H9 (cell line): ENCODE data around the gene MN1. TPM values are rescaled to one million over a fixed set of nuclear protein-coding genes. Genes with fewer than 3 reads are reported as not detected.
A peak's percentile ranks its signal among the peaks of the same experiment; 100 is the strongest.

Experiments
- DNase-seq: peaks from one replicate; pipeline ENCODE4 v3.0.0-alpha.2; 2017
- H2AFZ ChIP-seq: one replicate; pipeline ENCODE4 v1.6.1; 2013; ENCODE audit warnings: mild to moderate bottlenecking, low read length, control low read depth, moderate library complexity
- H2AK5ac ChIP-seq: 2 replicates; pipeline ENCODE4 v1.6.1; 2013; ENCODE audit warnings: low read length, control low read depth, mixed read lengths; ENCODE audit not compliant: insufficient read length
- H2BK120ac ChIP-seq: one replicate; pipeline ENCODE4 v1.6.1; 2013; ENCODE audit warnings: low read depth, mild to moderate bottlenecking, low read length, control low read depth, inconsistent platforms; ENCODE audit not compliant: poor library complexity, severe bottlenecking
- H2BK12ac ChIP-seq: 2 replicates; pipeline ENCODE4 v1.6.1; 2013; ENCODE audit warnings: low read length, control low read depth, mixed read lengths, low read depth; ENCODE audit not compliant: insufficient read length
- H2BK15ac ChIP-seq: 2 replicates; pipeline ENCODE4 v1.6.1; 2013; ENCODE audit warnings: low read depth, low read length, control low read depth
- H2BK20ac ChIP-seq: one replicate; pipeline ENCODE4 v1.6.1; 2013; ENCODE audit warnings: low read depth, mild to moderate bottlenecking, low read length, control low read depth, inconsistent platforms; ENCODE audit not compliant: poor library complexity, severe bottlenecking
- H2BK5ac ChIP-seq: 2 replicates; pipeline ENCODE4 v1.6.1; 2013; ENCODE audit warnings: low read length, control low read depth, mixed read lengths; ENCODE audit not compliant: insufficient read length
- H3K14ac ChIP-seq: 2 replicates; pipeline ENCODE4 v1.6.1; 2013; ENCODE audit warnings: low read length, control low read depth; ENCODE audit not compliant: insufficient read depth
- H3K18ac ChIP-seq: 2 replicates; pipeline ENCODE4 v1.6.1; 2013; ENCODE audit warnings: low read depth, mild to moderate bottlenecking, mixed read lengths, low read length, control low read depth; ENCODE audit not compliant: insufficient read length
- H3K23ac ChIP-seq: 2 replicates; pipeline ENCODE4 v1.6.1; 2013; ENCODE audit warnings: low read length, control low read depth, mixed read lengths, low read depth; ENCODE audit not compliant: insufficient read length
- H3K23me2 ChIP-seq: 2 replicates; pipeline ENCODE4 v1.6.1; 2013; ENCODE audit warnings: low read depth, mild to moderate bottlenecking, mixed read lengths, low read length, control low read depth; ENCODE audit not compliant: insufficient read length, poor library complexity, severe bottlenecking
- H3K27ac ChIP-seq: 2 replicates; pipeline ENCODE4 v1.5.1; 2013; ENCODE audit warnings: low read length, control low read depth, mixed read lengths, low read depth; ENCODE audit not compliant: insufficient read length
- H3K27me3 ChIP-seq: 2 replicates; pipeline ENCODE4 v1.6.1; 2013; ENCODE audit warnings: low read length, control low read depth, inconsistent platforms; ENCODE audit not compliant: insufficient read depth
- H3K4ac ChIP-seq: 2 replicates; pipeline ENCODE4 v1.6.1; 2013; ENCODE audit warnings: low read depth, mild to moderate bottlenecking, control low read depth, inconsistent platforms, low read length, moderate library complexity
- H3K4me1 ChIP-seq: 2 replicates; pipeline ENCODE4 v1.6.1; 2013; ENCODE audit warnings: low read length, control low read depth, inconsistent platforms; ENCODE audit not compliant: insufficient read depth
- H3K4me2 ChIP-seq: 2 replicates; pipeline ENCODE4 v1.6.1; 2013; ENCODE audit warnings: low read length, control low read depth, mixed read lengths; ENCODE audit not compliant: insufficient read length, insufficient read depth
- H3K56ac ChIP-seq: 2 replicates; pipeline ENCODE4 v1.6.1; 2013; ENCODE audit warnings: low read depth, mild to moderate bottlenecking, mixed read lengths, low read length, control low read depth; ENCODE audit not compliant: insufficient read length
- H3K79me1 ChIP-seq: 2 replicates; pipeline ENCODE4 v1.6.1; 2013; ENCODE audit warnings: low read depth, mild to moderate bottlenecking, moderate library complexity, low read length, control low read depth, inconsistent platforms; ENCODE audit not compliant: insufficient read depth, poor library complexity, severe bottlenecking
- H3K79me2 ChIP-seq: 2 replicates; pipeline ENCODE4 v1.6.1; 2013; ENCODE audit warnings: low read length, control low read depth, inconsistent platforms; ENCODE audit not compliant: insufficient read depth
- H3K9ac ChIP-seq: 2 replicates; pipeline ENCODE4 v1.6.1; 2013; ENCODE audit warnings: low read length, control low read depth, mixed read lengths; ENCODE audit not compliant: insufficient read length; ENCODE audit errors: extremely low read depth
- H3K9me3 ChIP-seq: one replicate; pipeline ENCODE4 v1.6.1; 2013; ENCODE audit warnings: low read depth, low read length, inconsistent platforms; ENCODE audit not compliant: control insufficient read depth
- H3T11ph ChIP-seq: one replicate; pipeline ENCODE4 v1.6.1; 2013; ENCODE audit warnings: mild to moderate bottlenecking, low read length, control low read depth, inconsistent platforms
- H4K20me1 ChIP-seq: one replicate; pipeline ENCODE4 v1.6.1; 2013; ENCODE audit not compliant: control insufficient read depth, insufficient read length, insufficient read depth
- H4K5ac ChIP-seq: 2 replicates; pipeline ENCODE4 v1.6.1; 2013; ENCODE audit warnings: low read depth, mild to moderate bottlenecking, mixed read lengths, low read length, control low read depth; ENCODE audit not compliant: insufficient read length
- H4K8ac ChIP-seq: replicated peaks from 2 replicates; pipeline ENCODE4 v1.6.1; 2013; ENCODE audit warnings: low read length, control low read depth, mixed read lengths, low read depth; ENCODE audit not compliant: insufficient read length
- H4K91ac ChIP-seq: 2 replicates; pipeline ENCODE4 v1.6.1; 2013; ENCODE audit warnings: low read depth, mild to moderate bottlenecking, moderate library complexity, mixed read lengths, low read length, control low read depth; ENCODE audit not compliant: insufficient read length
- H3K27ac Mint-ChIP-seq, 3 experiments: 2 replicates in 2 of 3; 3 replicates in 1 of 3; pipeline ENCODE4 v1.8.0; 2020 to 2021; ENCODE audit warnings: mixed read lengths in 3 of 3, mild to moderate bottlenecking in 1 of 3, moderate library complexity in 1 of 3
- H3K27me3 Mint-ChIP-seq: 2 replicates; pipeline ENCODE4 v1.8.0; 2021; ENCODE audit warnings: low read depth, mild to moderate bottlenecking, moderate library complexity, mixed read lengths
- H3K36me3 Mint-ChIP-seq, 3 experiments: 2 replicates in 2 of 3; 3 replicates in 1 of 3; pipeline ENCODE4 v1.8.0; 2020 to 2021; ENCODE audit warnings: low read depth in 3 of 3, mixed read lengths in 3 of 3; ENCODE audit not compliant: insufficient read depth in 1 of 3
- H3K4me1 Mint-ChIP-seq, 2 experiments: 2 replicates each; pipeline ENCODE4 v1.8.0; 2020; ENCODE audit warnings: mixed read lengths in 2 of 2
- H3K4me3 Mint-ChIP-seq, 2 experiments: 2 replicates in 1 of 2; 3 replicates in 1 of 2; pipeline ENCODE4 v1.8.0; 2020 to 2021; ENCODE audit warnings: mild to moderate bottlenecking in 2 of 2, mixed read lengths in 2 of 2, moderate library complexity in 1 of 2
- H3K9me3 Mint-ChIP-seq, 2 experiments: 2 replicates in 1 of 2; 3 replicates in 1 of 2; pipeline ENCODE4 v1.8.0; 2020; ENCODE audit warnings: mild to moderate bottlenecking in 2 of 2, mixed read lengths in 2 of 2, moderate library complexity in 1 of 2
- WGBS: extraction: QIAGEN DNeasy Blood & Tissue Kit; methylation state at CpG from one replicate; pipeline ENCODE4 v1.1.7; 2013; ENCODE audit warnings: missing lambda C conversion rate, low lambda C conversion rate, mixed read lengths; ENCODE audit not compliant: insufficient read length; ENCODE audit errors: extremely low coverage; 5-methylcytosine and 5-hydroxymethylcytosine counted together
- total RNA-seq: library from RNA; stranded (reverse); gene quantifications from 2 replicates; pipeline ENCODE4 v1.2.1, GENCODE V29; 2021
- TF ChIP-seq, protein P1 (sequence below): fragments of 200-600 bp; sonication (generic); conservative IDR thresholded peaks from 3 replicates; pipeline ENCODE4 v1.8.0; 2021; ENCODE audit warnings: antibody characterized with exemption, mild to moderate bottlenecking

The MN1 gene
- total RNA-seq, 1 experiment from 2014 or later = 2.8 TPM

DNA sequence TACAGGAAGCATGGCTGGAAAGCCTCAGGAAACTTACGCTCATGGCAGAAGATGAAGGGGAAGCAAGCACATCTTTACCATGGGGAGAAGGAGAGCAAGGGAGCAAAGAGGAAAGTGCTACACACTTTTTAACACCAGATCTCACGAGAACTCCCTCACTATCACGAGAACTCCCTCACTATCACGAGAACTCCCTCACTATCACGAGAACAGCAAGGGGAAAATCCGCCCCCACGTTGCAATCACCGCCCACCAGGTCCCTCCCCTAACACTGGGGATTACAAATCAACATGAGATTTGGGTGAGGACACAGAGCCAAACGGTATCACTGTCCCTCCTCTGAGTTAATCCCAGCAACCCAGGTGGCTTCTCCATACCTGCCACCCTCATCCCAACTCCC is 84.5 kb downstream of the MN1 start:
- peak overlapping the region in 2 of 3 experiments; percentile 50 to 70; a peak in 3 of 7 replicates for H3K27ac Mint-ChIP-seq
- H3K4me1 Mint-ChIP-seq = peaks cover 46 to 51% of the 10 kb centered on the region in 2 experiments

More for the DNA sequence above, 84.5 kb downstream of the MN1 start:
- Histone ChIP-seq H4K20me1 (no peaks in the 10 kb centered on the region), H2BK5ac (no peak overlapping the region), H4K8ac (no peak overlapping the region), H4K5ac (no peak overlapping the region), H3K4ac (no peak overlapping the region), H2AK5ac (no peak overlapping the region), H2BK120ac (no peak overlapping the region), H3K56ac (no peak overlapping the region), H3K27me3 (no peaks in the 10 kb centered on the region), H3K79me1 (peaks cover under 1% of the 10 kb centered on the region), H2BK20ac (no peak overlapping the region), H3K23me2 (no peaks in the 10 kb centered on the region), H3K4me1 (peaks cover 9% of the 10 kb centered on the region; the same call in 1 of the 2 replicates), H2BK15ac (no peak overlapping the region), H2BK12ac (no peak overlapping the region), H4K91ac (no peak overlapping the region), H3K14ac (no peak overlapping the region), H3K9me3 (no peaks in the 10 kb centered on the region), H3K18ac (no peak overlapping the region), H3K4me2 (no peak overlapping the region), H3T11ph (no peak overlapping the region), H2AFZ (no peak overlapping the region), H3K27ac (no peak overlapping the region), H3K9ac (no peak overlapping the region), H3K79me2 (peaks cover 15% of the 10 kb centered on the region; the same call in 1 of the 2 replicates), H3K23ac (no peak overlapping the region)
- TF ChIP-seq, protein P1, sequence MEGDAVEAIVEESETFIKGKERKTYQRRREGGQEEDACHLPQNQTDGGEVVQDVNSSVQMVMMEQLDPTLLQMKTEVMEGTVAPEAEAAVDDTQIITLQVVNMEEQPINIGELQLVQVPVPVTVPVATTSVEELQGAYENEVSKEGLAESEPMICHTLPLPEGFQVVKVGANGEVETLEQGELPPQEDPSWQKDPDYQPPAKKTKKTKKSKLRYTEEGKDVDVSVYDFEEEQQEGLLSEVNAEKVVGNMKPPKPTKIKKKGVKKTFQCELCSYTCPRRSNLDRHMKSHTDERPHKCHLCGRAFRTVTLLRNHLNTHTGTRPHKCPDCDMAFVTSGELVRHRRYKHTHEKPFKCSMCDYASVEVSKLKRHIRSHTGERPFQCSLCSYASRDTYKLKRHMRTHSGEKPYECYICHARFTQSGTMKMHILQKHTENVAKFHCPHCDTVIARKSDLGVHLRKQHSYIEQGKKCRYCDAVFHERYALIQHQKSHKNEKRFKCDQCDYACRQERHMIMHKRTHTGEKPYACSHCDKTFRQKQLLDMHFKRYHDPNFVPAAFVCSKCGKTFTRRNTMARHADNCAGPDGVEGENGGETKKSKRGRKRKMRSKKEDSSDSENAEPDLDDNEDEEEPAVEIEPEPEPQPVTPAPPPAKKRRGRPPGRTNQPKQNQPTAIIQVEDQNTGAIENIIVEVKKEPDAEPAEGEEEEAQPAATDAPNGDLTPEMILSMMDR = no peak
- DNase-seq = no peak
- Mint-ChIP-seq H3K9me3 (no peaks in the 10 kb centered on the region), H3K36me3 (peaks cover 10 to 12% (median 11%) of the 10 kb centered on the region in 3 experiments; a peak in 6 of 7 replicates), H3K27me3 (no peaks in the 10 kb centered on the region), H3K4me3 (no peak overlapping the region; a peak in 1 of 5 replicates)
- WGBS = no CpG with 5 or more reads among the region's 9 CpGs
